ENCODE data around the gene PTEN. TPM values are rescaled to one million over a fixed set of nuclear protein-coding genes. Genes with fewer than 3 reads are reported as not detected.

Gene PTEN
- total and polyA plus RNA-seq, 9 of the 15 experiments (the other 6 are each of a cell fraction or from before 2014, with no cell fraction given), result 8.4 to 56.9 (median 22.2) TPM

- TF ChIP-seq ZNF133 (CRISPR knock-in tag; IDR thresholded peaks at IDR 0.05), result no peak
- no peak for TF ChIP-seq SOX6 (IDR thresholded peaks at IDR 0.05)
- TF ChIP-seq NR2F6 (CRISPR knock-in tag; IDR thresholded peaks at IDR 0.05), result no peak
- TF ChIP-seq YY1 (IDR thresholded peaks at IDR 0.05; ENCODE audit: borderline replicate concordance in 1 of 3, control insufficient read depth in 1 of 3, extremely low read depth in 1 of 3, insufficient read depth in 3 of 3, insufficient read length in 1 of 3, insufficient replicate concordance in 2 of 3, low read depth in 1 of 3, low read length in 2 of 3), result no peak
- no peak for TF ChIP-seq AFF1 (IDR thresholded peaks at IDR 0.05; ENCODE audit: low read depth in 1 of 2, partially characterized antibody in 2 of 2)
- TF ChIP-seq ARHGAP35 (IDR thresholded peaks at IDR 0.05; ENCODE audit: partially characterized antibody), result no peak
- 0 out of 2 replicates have a peak, but pooled peaks have one; percentile 21 for TF ChIP-seq JUN (IDR thresholded peaks at IDR 0.05; ENCODE audit: borderline replicate concordance, low read depth, low read length)
- no peak for TF ChIP-seq JUN (CRISPR knock-in tag; IDR thresholded peaks at IDR 0.05; ENCODE audit: borderline replicate concordance)
- no peak for TF ChIP-seq ZNF79 (CRISPR knock-in tag; IDR thresholded peaks at IDR 0.05; ENCODE audit: low read depth)
- TF ChIP-seq ARID3B (CRISPR knock-in tag; IDR thresholded peaks at IDR 0.05; ENCODE audit: borderline replicate concordance), result no peak
- TF ChIP-seq PCBP2 (IDR thresholded peaks at IDR 0.05; ENCODE audit: low read depth, low read length, poor library complexity, severe bottlenecking), result no peak
- no peak for TF ChIP-seq MYC (IDR thresholded peaks at IDR 0.05; ENCODE audit: low read depth, low read length)
- TF ChIP-seq MYC (CRISPR knock-in tag; IDR thresholded peaks at IDR 0.05; ENCODE audit: borderline replicate concordance, low read depth), result no peak
- TF ChIP-seq MAZ (CRISPR knock-in tag; conservative IDR thresholded peaks at IDR 0.05 in 1 of 2, IDR thresholded peaks at IDR 0.05 in 1 of 2), result no peak
- TF ChIP-seq SMARCA4 (IDR thresholded peaks at IDR 0.05), result no peak
- TF ChIP-seq ZBTB49 (CRISPR knock-in tag; IDR thresholded peaks at IDR 0.05; ENCODE audit: borderline replicate concordance), result no peak
- no peak for TF ChIP-seq ATF1 (CRISPR knock-in tag; IDR thresholded peaks at IDR 0.05)
- TF ChIP-seq ATF1 (tag; IDR thresholded peaks at IDR 0.05), result peak; percentile 38; the same call in 1 of the 2 replicates
Observed at GRCh38 chr10:87976101-87976743, 112.8 kb downstream of the PTEN start (continued).

Measured in K562 (cell line).